ENCODE results near the gene CRACR2B.

CRACR2B gene

DNA sequence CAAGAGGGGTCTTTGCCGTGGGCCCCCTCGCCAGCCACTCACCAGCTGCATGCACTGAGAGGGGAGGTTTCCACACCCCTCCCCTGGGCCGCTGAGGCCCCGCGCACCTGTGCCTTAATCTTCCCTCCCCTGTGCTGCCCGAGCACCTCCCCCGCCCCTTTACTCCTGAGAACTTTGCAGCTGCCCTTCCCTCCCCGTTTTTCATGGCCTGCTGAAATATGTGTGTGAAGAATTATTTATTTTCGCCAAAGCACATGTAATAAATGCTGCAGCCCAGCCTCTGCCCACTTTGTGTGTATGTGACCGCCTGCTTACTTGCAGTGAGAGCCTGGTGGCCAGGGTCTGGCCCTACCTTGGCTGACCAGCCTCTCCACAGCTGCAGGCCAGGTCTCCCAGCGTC, 2.8 kb upstream of the CRACR2B start:
- TF ChIP-seq, protein P1, sequence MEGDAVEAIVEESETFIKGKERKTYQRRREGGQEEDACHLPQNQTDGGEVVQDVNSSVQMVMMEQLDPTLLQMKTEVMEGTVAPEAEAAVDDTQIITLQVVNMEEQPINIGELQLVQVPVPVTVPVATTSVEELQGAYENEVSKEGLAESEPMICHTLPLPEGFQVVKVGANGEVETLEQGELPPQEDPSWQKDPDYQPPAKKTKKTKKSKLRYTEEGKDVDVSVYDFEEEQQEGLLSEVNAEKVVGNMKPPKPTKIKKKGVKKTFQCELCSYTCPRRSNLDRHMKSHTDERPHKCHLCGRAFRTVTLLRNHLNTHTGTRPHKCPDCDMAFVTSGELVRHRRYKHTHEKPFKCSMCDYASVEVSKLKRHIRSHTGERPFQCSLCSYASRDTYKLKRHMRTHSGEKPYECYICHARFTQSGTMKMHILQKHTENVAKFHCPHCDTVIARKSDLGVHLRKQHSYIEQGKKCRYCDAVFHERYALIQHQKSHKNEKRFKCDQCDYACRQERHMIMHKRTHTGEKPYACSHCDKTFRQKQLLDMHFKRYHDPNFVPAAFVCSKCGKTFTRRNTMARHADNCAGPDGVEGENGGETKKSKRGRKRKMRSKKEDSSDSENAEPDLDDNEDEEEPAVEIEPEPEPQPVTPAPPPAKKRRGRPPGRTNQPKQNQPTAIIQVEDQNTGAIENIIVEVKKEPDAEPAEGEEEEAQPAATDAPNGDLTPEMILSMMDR (IDR thresholded peaks at IDR 0.05; ENCODE audit: insufficient read depth, low read depth, low read length, missing control alignments), result no peak
- no peak overlapping the region for H3K4me3 ChIP-seq (ENCODE audit: low read length)
- no peak for DNase-seq (ENCODE audit: low read depth)

DNA sequence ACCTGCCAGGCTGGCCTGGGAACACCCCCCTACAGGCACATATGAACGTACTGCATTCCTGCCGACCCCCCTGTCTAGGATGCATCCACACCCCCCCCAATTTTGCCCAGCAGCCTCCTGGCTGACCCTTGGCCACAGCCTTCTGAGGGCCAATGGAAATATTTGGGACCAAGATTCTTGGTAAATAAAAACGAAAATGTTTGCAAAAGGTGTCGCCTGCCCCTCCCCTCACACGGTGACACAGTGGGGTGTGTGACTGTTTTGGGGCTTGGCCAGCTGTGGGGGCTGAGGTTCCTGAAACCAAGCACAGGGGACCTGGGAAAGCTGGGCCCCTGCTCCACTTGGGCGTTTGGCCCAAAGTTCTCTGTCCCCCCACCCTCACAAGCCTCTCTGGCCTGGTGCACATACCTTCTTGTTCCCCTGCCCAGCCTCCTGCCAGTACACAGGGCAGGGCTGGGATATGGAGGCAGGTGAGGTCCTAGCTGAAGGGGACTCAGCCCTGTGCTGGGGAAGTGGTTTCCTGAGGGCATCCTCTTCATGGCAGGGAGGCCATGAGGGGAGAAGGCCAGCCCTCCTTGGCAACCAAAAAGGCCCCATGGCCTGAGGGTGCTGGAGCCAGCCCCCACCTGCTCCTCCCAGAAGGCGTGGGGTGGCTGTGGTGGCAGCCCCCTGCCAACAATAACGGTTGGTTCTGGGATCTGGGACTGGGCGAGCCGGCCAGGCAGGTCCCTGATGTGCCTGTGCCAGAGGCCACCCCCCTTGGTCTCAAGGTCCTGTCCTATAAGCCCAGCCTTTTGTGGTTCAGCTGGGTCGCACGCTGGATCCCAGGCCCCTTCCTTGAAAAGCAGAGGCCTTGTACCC, 2.1 kb upstream of the CRACR2B start:
- no peak for DNase-seq (ENCODE audit: low read depth)
- TF ChIP-seq, protein P1 (IDR thresholded peaks at IDR 0.05; ENCODE audit: insufficient read depth, low read depth, low read length, missing control alignments), result no peak
- H3K4me3 ChIP-seq (ENCODE audit: low read length), result no peak overlapping the region

DNA sequence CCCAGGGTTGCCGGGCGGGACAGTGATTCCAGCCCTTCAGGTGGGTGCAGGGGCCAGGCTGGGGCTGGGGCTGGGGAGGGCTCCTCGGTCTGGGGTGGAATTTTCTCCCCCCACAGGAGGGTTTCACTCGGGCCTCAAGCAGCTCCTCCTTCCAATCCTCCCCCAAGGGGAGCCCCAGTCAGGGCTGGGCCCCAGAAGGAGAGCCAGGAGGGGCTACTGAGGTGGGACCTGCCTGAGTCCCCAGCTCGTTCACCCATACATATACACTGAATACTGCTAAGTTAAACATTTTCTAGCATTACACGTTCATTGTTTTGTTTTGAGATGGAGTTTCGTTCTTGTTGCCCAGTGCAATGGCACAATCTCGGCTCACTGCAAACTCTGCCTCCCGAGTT, 1.5 kb upstream of the CRACR2B start:
- DNase-seq (ENCODE audit: low read depth), result no peak
- H3K4me3 ChIP-seq (ENCODE audit: low read length), result no peak overlapping the region
- TF ChIP-seq, protein P1 (IDR thresholded peaks at IDR 0.05; ENCODE audit: insufficient read depth, low read depth, low read length, missing control alignments), result no peak

DNA sequence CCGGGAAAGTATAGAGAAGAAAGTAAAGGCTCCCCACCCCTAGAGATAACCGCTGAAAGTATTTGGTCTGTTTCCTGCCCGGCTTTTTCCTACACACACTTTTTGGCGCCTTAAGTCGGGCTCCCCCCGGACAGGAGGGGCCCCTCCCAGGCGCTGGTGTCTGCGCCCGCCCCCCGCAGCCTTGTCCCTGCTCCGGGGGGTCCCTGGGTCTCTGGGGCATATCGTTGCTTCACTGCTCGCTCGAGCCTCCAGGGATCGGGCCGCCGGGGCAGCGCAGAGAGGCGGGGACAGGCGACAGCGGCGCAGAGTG, 928 bp upstream of the CRACR2B start:
- DNase-seq (ENCODE audit: low read depth), result no peak
- TF ChIP-seq, protein P1 (IDR thresholded peaks at IDR 0.05; ENCODE audit: insufficient read depth, low read depth, low read length, missing control alignments), result no peak
- no peak overlapping the region for H3K4me3 ChIP-seq (ENCODE audit: low read length)

DNA sequence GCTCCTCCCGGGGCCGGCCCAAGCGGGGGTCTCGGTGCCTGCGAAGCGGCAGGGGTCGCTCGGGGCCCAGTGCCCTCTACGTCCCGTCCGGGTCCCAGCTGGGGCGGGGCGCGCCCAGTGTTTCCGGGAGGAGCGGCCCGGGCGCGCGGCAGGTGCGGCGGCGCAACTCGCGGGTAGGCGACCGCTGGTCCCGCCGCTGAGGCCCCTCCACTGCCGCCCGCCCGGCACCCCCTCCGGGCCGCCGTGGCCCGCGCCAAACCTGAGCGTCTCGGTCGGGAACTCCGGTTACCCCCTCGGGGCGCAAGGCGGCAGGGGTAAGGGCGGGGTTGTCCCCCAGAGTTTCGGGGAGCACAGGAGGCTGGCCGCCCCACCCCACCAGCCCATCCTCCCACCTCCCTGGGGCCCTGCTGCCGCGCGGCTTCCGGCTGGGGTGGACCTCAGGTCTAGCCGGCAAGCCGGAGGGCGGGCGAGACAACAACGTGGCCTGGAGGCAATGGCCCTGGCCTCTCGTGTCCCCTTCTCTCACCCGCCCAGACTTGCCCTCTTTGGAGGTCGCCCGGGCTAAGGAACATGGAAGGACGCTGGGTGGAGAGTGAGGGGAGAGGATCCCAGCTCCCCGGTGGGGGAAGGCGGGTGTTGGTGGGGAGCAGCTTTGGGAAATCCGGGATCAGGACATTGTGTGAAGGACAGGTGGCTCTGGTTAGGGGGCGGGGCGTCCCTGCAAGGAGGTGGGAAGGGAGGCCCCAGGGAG, 398 bp upstream of the CRACR2B start:
- TF ChIP-seq, protein P1 (IDR thresholded peaks at IDR 0.05; ENCODE audit: insufficient read depth, low read depth, low read length, missing control alignments), result no peak
- no peak for DNase-seq (ENCODE audit: low read depth)
- H3K4me3 ChIP-seq (ENCODE audit: low read length), result no peak overlapping the region

DNA sequence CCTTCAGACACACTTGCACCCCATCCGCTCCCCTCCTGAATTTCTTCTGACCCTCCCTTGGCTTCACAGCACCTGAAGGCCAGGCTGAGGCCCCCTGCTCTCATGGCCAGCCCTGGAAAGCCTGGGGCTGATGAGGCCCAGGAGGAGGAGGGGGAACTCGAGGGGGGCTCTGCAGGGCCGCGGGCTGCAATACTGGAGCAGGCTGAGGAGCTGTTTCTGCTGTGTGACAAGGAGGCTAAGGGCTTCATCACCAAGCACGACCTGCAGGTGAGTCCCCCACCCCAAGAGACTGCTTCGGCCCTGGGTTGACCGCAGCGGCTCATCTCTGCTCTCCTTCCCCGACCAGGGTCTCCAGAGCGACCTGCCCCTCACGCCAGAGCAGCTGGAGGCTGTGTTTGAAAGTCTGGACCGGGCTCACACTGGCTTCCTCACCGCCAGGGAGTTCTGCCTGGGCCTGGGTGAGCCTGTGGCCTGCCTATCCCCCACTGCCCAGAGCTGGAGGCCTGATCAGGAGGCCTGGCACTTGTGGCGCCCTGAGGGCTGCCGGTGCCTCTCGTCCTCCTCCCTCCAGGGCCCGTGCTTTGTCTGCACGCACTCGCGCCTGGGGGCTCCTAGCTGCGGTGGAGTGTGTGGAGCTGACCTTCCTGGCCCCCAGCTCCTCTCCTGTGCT, 922 bp downstream of the CRACR2B start:
- TF ChIP-seq, protein P1 (IDR thresholded peaks at IDR 0.05; ENCODE audit: insufficient read depth, low read depth, low read length, missing control alignments), result no peak
- no peak overlapping the region for H3K4me3 ChIP-seq (ENCODE audit: low read length)
- DNase-seq (ENCODE audit: low read depth), result no peak

Measured in epithelial cell of esophagus (primary cell).